RCC 7860 (cell line): ENCODE data around the gene THNSL1.
A peak's percentile ranks its signal among the peaks of the same experiment; 100 is the strongest.
"Not testable (repeated sequence)": the region's sequence is repeated elsewhere in the genome, so short reads cannot be mapped to it uniquely, and the experiment has no call there.

Experiments
- DNase-seq: peaks from one replicate; pipeline ENCODE4 v3.0.0-alpha.2; 2015; ENCODE audit warnings: low spot score
- FAIRE-seq: peaks from 2 replicates; lab custom pipeline; 2012; peaks lifted over from hg19 to GRCh38; lab: Jason Lieb, UNC

THNSL1 gene, protein sequence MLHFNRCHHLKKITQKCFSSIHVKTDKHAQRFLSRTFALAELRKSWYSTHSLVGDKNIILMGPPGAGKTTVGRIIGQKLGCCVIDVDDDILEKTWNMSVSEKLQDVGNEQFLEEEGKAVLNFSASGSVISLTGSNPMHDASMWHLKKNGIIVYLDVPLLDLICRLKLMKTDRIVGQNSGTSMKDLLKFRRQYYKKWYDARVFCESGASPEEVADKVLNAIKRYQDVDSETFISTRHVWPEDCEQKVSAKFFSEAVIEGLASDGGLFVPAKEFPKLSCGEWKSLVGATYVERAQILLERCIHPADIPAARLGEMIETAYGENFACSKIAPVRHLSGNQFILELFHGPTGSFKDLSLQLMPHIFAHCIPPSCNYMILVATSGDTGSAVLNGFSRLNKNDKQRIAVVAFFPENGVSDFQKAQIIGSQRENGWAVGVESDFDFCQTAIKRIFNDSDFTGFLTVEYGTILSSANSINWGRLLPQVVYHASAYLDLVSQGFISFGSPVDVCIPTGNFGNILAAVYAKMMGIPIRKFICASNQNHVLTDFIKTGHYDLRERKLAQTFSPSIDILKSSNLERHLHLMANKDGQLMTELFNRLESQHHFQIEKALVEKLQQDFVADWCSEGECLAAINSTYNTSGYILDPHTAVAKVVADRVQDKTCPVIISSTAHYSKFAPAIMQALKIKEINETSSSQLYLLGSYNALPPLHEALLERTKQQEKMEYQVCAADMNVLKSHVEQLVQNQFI

DNA sequence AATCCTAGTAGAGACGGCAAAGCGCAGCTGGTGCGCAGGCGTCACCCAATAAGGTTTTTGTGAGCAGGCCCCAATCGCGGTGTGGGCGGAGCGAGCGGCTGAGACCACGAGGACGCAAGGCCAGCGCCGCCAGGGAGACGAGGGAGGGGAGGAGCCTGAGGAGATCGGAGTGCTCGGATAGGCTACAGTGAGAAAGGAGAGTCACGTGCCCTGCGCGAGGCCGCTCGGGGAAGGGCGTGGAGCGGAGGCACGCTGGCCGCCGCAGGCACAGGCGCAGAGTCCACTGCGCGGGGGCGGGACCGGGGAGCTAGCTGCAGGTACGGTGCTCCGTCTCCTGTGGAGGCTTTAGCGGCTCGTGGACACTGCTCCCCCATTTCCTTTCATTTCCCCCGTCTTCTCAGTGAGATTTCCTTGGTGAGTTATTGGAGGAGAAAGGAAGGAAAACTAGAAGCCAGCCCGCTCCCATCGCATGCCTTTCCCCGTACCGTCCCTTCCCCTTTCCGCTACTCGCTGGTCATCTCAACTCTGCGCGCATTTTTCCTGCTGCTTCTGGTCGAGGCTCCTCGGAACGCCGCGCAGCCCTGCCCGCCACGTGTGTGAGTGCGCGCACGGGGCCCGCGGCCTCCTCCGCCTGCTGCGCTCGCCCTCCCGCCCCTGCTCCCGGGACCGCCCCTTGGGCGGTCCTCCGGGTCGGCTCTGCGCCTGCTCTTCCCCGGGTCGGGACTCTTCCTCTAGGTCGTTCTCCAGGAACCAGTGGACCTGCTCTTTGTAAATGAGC is at the start of gene THNSL1:
Gene THNSL1 (plus strand): TSS at position 237 of the 778 bp plus-strand sequence. CDS start 6,612 bp downstream, outside the sequence.
- FAIRE-seq, result peak; percentile 80
- DNase-seq, result peak; percentile 98

DNA sequence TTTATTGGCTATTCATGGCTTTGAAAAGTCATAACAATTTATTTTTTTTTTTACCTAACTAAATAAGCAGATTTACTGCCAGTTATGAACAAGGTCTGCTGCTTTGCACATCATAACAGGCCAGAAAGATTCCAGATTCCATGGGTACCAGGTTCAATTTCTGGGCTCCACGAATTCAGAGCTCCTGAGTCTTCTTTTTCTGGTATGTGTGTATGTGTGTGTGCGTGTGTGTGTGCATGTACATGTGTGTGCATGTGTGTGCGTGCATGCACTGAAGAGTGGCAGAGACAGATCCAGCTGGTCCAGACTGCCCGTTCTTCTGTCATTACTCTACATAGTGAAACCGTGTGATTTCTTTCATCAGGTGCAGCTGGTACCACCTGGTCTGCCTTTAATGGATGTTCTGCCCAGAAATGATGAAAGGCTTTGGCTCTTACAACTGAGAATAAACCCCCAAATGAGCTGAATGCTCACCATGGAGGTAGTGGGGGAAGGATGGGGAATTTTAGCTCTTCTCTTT is 49.4 kb upstream of the THNSL1 start:
- FAIRE-seq (no peak), DNase-seq (no peak)

DNA sequence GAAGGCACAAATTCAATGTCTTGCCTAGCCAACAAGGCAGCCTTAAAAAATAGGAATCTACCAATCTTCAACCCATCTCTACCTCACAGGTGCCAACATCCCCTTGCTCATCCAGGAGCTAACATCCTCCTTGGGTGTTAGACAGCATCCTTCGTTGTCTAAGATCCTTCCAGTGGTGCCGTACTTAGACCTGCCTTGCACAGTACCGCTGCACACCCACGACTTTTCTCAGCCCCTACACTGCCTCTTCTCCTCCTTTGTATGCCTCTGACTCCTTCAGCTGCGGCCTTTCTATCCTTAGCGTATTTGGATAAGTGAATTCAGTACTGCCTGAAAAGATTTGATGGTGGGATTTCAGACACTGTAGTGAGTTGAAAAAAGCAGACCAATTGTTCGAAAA is 48.1 kb upstream of the THNSL1 start:
- no peak for FAIRE-seq
- DNase-seq, result no peak

DNA sequence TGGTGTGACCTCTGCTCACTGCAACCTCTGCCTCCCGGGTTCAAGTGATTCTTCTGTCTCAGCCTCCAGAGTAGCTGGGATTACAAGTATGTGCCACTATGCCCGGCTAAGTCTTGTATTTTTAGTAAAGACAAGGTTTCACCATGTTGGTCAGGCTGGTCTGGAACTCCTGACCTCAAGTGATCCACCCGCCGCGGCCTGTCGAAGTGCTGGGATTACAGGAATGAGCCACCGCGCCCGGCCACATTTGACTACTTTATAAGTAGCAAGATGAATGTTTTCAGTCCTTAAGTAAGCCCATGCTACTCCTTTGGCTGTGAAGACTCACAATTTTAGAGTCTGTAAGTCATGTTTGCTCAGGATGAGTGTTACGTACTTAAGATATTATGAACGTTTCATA is 47.5 kb upstream of the THNSL1 start:
- not testable (repeated sequence) for FAIRE-seq, DNase-seq

GRCh38 chr10:24969841-24970281 is 46.6 kb upstream of the THNSL1 start:
- FAIRE-seq (no peak), DNase-seq (no peak)

- FAIRE-seq (no peak), DNase-seq (no peak)
Measured at GRCh38 chr10:24971374-24971773, 45.0 kb upstream of the THNSL1 start.

DNA sequence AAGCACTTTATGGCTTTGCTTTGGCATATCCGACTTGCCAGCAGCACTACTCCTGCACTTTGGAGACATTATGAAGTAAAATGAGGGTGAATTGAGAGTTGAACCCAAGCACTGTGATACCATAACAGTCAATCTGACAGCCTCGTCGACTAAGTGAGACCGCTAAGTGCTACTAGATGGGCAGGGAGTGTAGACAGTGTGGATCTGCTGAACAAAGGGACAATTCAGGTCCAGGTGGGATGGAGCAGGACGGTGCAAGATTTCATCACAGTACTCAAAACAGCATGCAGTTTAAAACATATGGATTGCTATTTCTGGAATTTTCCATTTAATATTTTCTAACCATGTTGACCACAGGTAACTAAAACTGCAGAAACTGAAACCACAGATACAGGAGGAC is 43.2 kb upstream of the THNSL1 start:
- FAIRE-seq (no peak), DNase-seq (no peak)

DNA sequence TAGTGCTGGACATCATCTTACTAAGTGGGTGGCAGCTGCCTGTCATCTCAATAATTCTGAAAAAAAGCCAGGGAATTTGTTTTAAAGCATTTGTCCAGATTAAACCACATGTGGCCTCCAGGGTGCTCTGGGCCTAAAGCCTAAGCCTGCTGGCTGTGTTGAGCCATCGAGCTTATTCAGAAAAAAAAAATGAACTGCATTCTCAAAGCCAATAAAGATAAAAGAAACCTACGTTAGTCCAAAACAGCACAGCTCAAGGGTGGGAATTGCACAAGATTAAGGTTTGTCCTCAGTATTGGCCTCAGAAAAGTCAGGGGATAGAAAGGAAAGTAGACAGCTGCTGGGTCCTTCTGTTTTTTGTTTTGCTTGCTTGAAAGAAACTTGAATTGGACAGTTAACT is 41.4 kb upstream of the THNSL1 start:
- no peak for FAIRE-seq
- DNase-seq, result no peak

GRCh38 chr10:24979685-24980084 is 36.7 kb upstream of the THNSL1 start:
- DNase-seq (no peak), FAIRE-seq (no peak)

GRCh38 chr10:24981161-24981710 is 35.2 kb upstream of the THNSL1 start:
- no peak for DNase-seq
- no peak for FAIRE-seq

DNA sequence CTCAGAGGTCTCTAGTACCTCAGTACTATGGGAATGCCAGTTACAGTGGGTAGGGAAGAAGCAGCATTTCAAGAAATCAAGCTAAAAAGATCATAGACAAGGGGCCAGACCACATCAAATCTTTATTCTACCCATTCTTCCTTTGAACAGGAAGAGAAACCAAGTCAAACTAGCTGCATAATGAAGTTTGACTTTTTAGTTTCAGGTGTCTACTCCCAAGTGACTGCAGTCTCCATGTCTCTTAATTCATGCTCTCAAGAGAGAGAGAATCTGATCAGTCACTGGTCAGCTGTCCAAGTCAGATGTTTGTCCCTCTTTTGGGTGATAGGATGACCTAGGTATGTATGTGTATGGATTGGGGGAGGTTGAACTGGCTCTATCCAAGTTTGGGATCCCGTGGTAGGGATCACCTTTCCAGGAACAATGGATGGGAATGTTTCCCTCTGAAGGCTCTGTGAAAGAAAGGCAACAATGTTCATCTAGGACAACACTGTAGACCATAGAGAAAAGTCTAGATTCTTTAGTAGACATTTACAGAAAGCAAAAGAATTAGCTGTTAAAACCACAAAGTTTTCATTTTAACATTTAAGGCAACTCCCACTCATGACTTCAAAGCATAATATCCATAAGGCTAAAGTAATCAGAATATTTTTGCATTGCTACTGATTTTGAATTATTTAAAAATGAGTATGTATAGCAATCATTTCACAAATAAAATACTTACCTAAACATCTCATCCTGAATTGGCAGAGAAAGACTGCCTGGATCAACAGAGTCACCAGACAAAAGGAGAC is 33.9 kb upstream of the THNSL1 start:
- DNase-seq, result no peak
- no peak for FAIRE-seq

- FAIRE-seq, result no peak
Measured at GRCh38 chr10:24983130-24983529, 33.3 kb upstream of the THNSL1 start.

DNA sequence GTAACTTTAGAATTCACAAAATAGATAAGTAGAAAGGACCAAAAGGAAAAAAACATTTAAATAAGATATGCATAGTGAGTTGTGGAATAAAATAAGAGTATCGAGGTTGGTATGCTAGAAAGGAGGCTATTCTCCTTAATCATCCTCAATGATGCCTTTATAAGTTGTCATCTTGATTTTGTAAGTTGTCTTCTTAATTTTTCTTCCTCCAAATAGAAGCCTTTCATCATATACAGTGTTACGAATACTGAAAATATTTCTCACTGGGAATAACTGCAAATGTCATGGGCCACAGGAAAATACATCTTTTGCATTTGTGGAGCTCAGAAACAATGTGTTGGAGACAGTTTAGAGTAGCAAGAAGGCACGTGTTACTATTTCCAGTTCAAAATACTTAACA is 32.5 kb upstream of the THNSL1 start:
- FAIRE-seq, result no peak
- no peak for DNase-seq

More at GRCh38 chr10:24983130-24983529, 33.3 kb upstream of the THNSL1 start:
- DNase-seq, result no peak

DNA sequence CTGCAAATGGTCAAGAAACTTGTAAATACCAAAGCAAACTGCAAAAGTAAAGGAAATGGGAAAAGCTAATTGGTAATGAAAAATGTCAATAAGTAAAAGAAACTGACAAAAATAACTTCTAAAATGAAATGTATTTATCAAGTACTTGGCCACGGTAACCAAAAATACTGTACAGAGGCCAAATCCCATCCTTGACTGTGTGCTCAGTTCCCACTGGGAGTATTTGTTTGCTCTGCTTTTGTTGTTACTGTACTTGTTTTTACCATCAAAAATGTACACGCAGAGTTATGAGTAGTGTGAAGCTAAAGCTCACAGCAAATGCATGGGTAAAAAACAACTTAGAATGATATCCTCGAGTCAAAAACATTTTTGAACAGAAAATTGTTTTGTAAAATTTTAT is 31.5 kb upstream of the THNSL1 start:
- no peak for DNase-seq
- no peak for FAIRE-seq

GRCh38 chr10:24988831-24989640 is 27.4 kb upstream of the THNSL1 start:
- no peak for DNase-seq
- no peak for FAIRE-seq

- no peak for DNase-seq
- peak; percentile 80 for FAIRE-seq
Measured at GRCh38 chr10:24989867-24990266, 26.5 kb upstream of the THNSL1 start.

DNA sequence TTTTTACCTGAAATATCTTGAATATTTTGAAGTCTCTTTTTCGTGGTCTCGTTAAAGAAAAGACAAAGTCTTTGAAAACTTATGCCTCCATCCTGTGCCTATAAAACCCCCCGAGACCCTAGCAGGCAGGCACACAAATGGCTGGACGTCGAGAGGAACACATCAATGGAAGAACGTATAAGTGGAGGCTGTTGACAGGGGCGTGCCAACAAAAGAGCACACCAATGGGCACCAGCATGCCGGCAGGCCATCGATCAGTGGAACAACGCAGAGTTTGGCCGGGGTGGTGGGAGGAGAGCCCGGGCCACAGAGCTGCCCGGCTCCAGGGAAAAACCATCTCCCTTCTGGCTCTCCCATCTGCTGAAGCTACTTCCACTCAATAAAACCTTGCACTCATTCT is 25.1 kb upstream of the THNSL1 start:
- no peak for FAIRE-seq
- no peak for DNase-seq

GRCh38 chr10:24992512-24993133 is 23.8 kb upstream of the THNSL1 start:
- no peak for DNase-seq
- no peak for FAIRE-seq
